Stimulated activated memory B cell treated with anti-CD40 and anti-IgM and Interleukin-4, amounts not matched to agents 10 μg/mL and 1 μg/mL and 100 μg/mL, for 72 hours (primary cell): ENCODE data around the gene ZNF502.
A peak's percentile ranks its signal among the peaks of the same experiment; 100 is the strongest.

Experiments used
- ATAC-seq: fragments of 150-1000 bp; cut with Tn5 transposase; 2 replicates; pipeline ENCODE4 v1.10.0; 2021
- H3K27ac Mint-ChIP-seq: one replicate; pipeline ENCODE4 v1.8.0; 2022; ENCODE audit warnings: mild to moderate bottlenecking, mixed read lengths
- H3K27me3 Mint-ChIP-seq: one replicate; pipeline ENCODE4 v1.8.0; 2022; ENCODE audit warnings: mixed read lengths
- H3K36me3 Mint-ChIP-seq: one replicate; pipeline ENCODE4 v1.8.0; 2022; ENCODE audit warnings: mixed read lengths
- H3K4me1 Mint-ChIP-seq: one replicate; pipeline ENCODE4 v1.8.0; 2022; ENCODE audit warnings: mixed read lengths
- H3K4me3 Mint-ChIP-seq: one replicate; pipeline ENCODE4 v1.8.0; 2022; ENCODE audit warnings: mild to moderate bottlenecking, moderate library complexity, mixed read lengths
- H3K9me3 Mint-ChIP-seq: one replicate; pipeline ENCODE4 v1.8.0; 2022; ENCODE audit warnings: mixed read lengths

Gene ZNF502

GRCh38 chr3:44734646-44735168, 22.2 kb downstream of the ZNF502 start:
- no peaks in the 10 kb centered on the region for H3K27me3 Mint-ChIP-seq
- ATAC-seq: no peak
- peaks cover 57% of the 10 kb centered on the region for H3K36me3 Mint-ChIP-seq
- H3K9me3 Mint-ChIP-seq: peaks cover 28% of the 10 kb centered on the region
- no peak overlapping the region for H3K27ac Mint-ChIP-seq
- H3K4me1 Mint-ChIP-seq: peaks cover 6% of the 10 kb centered on the region
- H3K4me3 Mint-ChIP-seq: no peak overlapping the region

GRCh38 chr3:44761101-44761423, 48.6 kb downstream of the ZNF502 start:
- H3K9me3 Mint-ChIP-seq: peaks cover 13% of the 10 kb centered on the region
- no peak for ATAC-seq
- H3K4me3 Mint-ChIP-seq: peak overlapping the region; percentile 84
- peak overlapping the region; percentile 90 for H3K27ac Mint-ChIP-seq
- H3K36me3 Mint-ChIP-seq: peaks cover 25% of the 10 kb centered on the region
- H3K4me1 Mint-ChIP-seq: peaks cover 31% of the 10 kb centered on the region
- H3K27me3 Mint-ChIP-seq: no peaks in the 10 kb centered on the region

GRCh38 chr3:44761424-44762169, 49.1 kb downstream of the ZNF502 start, which contains the start of the genes KIAA1143 and KIF15:
Gene KIAA1143, minus strand, starts transcription at chr3:44761619. Its CDS starts 17 bp downstream, at chr3:44761602.
Gene KIF15, plus strand, starts transcription at chr3:44761794. Its CDS starts 72 bp downstream, at chr3:44761866.
- peak within 1 kb of the TSS; percentile 90 for H3K27ac Mint-ChIP-seq
- H3K4me1 Mint-ChIP-seq: peaks cover 31% of the 10 kb centered on the region
- peaks cover 13% of the 10 kb centered on the region for H3K9me3 Mint-ChIP-seq
- peak within 1 kb of the TSS; percentile 84 for H3K4me3 Mint-ChIP-seq
- peaks cover 21% of the 10 kb centered on the region for H3K36me3 Mint-ChIP-seq
- no peaks in the 10 kb centered on the region for H3K27me3 Mint-ChIP-seq
- peak; percentile 99 for ATAC-seq

GRCh38 chr3:44762170-44762677, 49.8 kb downstream of the ZNF502 start:
- no peak for ATAC-seq
- H3K9me3 Mint-ChIP-seq: peaks cover 10% of the 10 kb centered on the region
- peak overlapping the region; percentile 90 for H3K27ac Mint-ChIP-seq
- H3K27me3 Mint-ChIP-seq: no peaks in the 10 kb centered on the region
- peak overlapping the region; percentile 84 for H3K4me3 Mint-ChIP-seq
- peaks cover 20% of the 10 kb centered on the region for H3K36me3 Mint-ChIP-seq
- peaks cover 28% of the 10 kb centered on the region for H3K4me1 Mint-ChIP-seq

- H3K27ac Mint-ChIP-seq: peak overlapping the region; percentile 90
- H3K27me3 Mint-ChIP-seq: no peaks in the 10 kb centered on the region
- no peak for ATAC-seq
- H3K36me3 Mint-ChIP-seq: peaks cover 17% of the 10 kb centered on the region
- H3K4me1 Mint-ChIP-seq: peaks cover 23% of the 10 kb centered on the region
- H3K4me3 Mint-ChIP-seq: peak overlapping the region; percentile 84
- H3K9me3 Mint-ChIP-seq: peaks cover 6% of the 10 kb centered on the region
These were observed 50.2 kb downstream of the ZNF502 start for GRCh38 chr3:44762690-44763089.

- H3K4me1 Mint-ChIP-seq: peaks cover 14% of the 10 kb centered on the region
- no peak for ATAC-seq
- peaks cover 5% of the 10 kb centered on the region for H3K9me3 Mint-ChIP-seq
- H3K27ac Mint-ChIP-seq: no peak overlapping the region
- peaks cover 5% of the 10 kb centered on the region for H3K36me3 Mint-ChIP-seq
- H3K27me3 Mint-ChIP-seq: no peaks in the 10 kb centered on the region
- no peak overlapping the region for H3K4me3 Mint-ChIP-seq
These were observed 51.8 kb downstream of the ZNF502 start for GRCh38 chr3:44764248-44764647.

- Mint-ChIP-seq H3K9me3 (peaks cover 10% of the 10 kb centered on the region), H3K4me1 (no peaks in the 10 kb centered on the region)
These were observed 59.1 kb downstream of the ZNF502 start for GRCh38 chr3:44771424-44772098.

GRCh38 chr3:44772099-44772442, 59.6 kb downstream of the ZNF502 start:
- no peaks in the 10 kb centered on the region for H3K4me1 Mint-ChIP-seq
- no peaks in the 10 kb centered on the region for H3K27me3 Mint-ChIP-seq
- peaks cover 28% of the 10 kb centered on the region for H3K36me3 Mint-ChIP-seq
- peaks cover 10% of the 10 kb centered on the region for H3K9me3 Mint-ChIP-seq
- no peak overlapping the region for H3K27ac Mint-ChIP-seq
- H3K4me3 Mint-ChIP-seq: no peak overlapping the region
- ATAC-seq: no peak

More at GRCh38 chr3:44771424-44772098, 59.1 kb downstream of the ZNF502 start:
- Mint-ChIP-seq H3K27me3 (no peaks in the 10 kb centered on the region), H3K36me3 (peaks cover 30% of the 10 kb centered on the region), H3K4me3 (no peak overlapping the region), H3K27ac (no peak overlapping the region)
- ATAC-seq: no peak
